Endothelial cell of umbilical vein (primary cell): Measurements from ENCODE around the gene CEP104. TPM values are rescaled to one million over a fixed set of nuclear protein-coding genes. Genes with fewer than 3 reads are reported as not detected.

Experiments
- BruUV-seq: library from RNA; stranded (reverse); fragments of 400-500 nt; replicated peaks from 2 replicates; lab custom pipeline; 2021; lab: Mats Ljungman, UMichigan
- CTCF ChIA-PET: fragments of 300-600, 350-600 bp; sonication (Branson Sonifier 250); formaldehyde crosslinking; loops from one replicate; lab custom pipeline; 2021; ENCODE audit warnings: antibody characterized with exemption, inconsistent platforms; lab: Charles Lee
- POLR2A ChIA-PET: fragments of 300-600, 350-600 bp; sonication (Branson Sonifier 250); formaldehyde crosslinking; loops from one replicate; lab custom pipeline; 2021; ENCODE audit warnings: antibody characterized with exemption, inconsistent platforms; lab: Charles Lee
- DNase-seq: peaks from one replicate; pipeline ENCODE4 v3.0.0-alpha.2; 2011; ENCODE audit warnings: low read depth, low spot score
- FAIRE-seq: peaks from 2 replicates; lab custom pipeline; 2011; peaks lifted over from hg19 to GRCh38; lab: Jason Lieb, UNC
- H2AFZ ChIP-seq: 2 replicates; pipeline ENCODE4 v1.6.0; 2012; ENCODE audit warnings: low read depth, low read length, control low read depth, inconsistent platforms
- H3K27ac ChIP-seq: 2 replicates; pipeline ENCODE4 v1.5.1; 2011; ENCODE audit warnings: low read depth, mild to moderate bottlenecking, control low read depth, low read length, moderate library complexity; ENCODE audit not compliant: insufficient read depth
- H3K27me3 ChIP-seq, 2 experiments: 2 replicates each; pipeline versions ENCODE4 v1.6.0 to v1.6.1; 2011; ENCODE audit warnings: low read length in 2 of 2, mixed read lengths in 1 of 2; ENCODE audit not compliant: control insufficient read depth in 2 of 2, insufficient read depth in 2 of 2
- H3K36me3 ChIP-seq, 2 experiments: 2 replicates in 1 of 2; 3 replicates in 1 of 2; pipeline ENCODE4 v1.5.1; 2011; ENCODE audit warnings: low read length in 2 of 2, mild to moderate bottlenecking in 1 of 2, moderate library complexity in 1 of 2; ENCODE audit not compliant: control insufficient read depth in 2 of 2, insufficient read depth in 2 of 2; ENCODE audit errors: extremely low read depth in 1 of 2
- H3K4me1 ChIP-seq: 3 replicates; pipeline ENCODE4 v1.5.1; 2011; ENCODE audit warnings: mild to moderate bottlenecking, low read length; ENCODE audit not compliant: control insufficient read depth, insufficient read depth; ENCODE audit errors: extremely low read depth
- H3K4me2 ChIP-seq: 2 replicates; pipeline ENCODE4 v1.6.1; 2011; ENCODE audit warnings: low read length, control low read depth, mixed read lengths; ENCODE audit not compliant: insufficient read depth
- H3K4me3 ChIP-seq, 3 experiments: fragments of 200-600 bp in 1 of 3; sonication (generic), shearing (Covaris generic) in 1 of 3; replicated peaks in 1 of 3; 2 replicates each; pipeline ENCODE4 v1.5.1; 2011 to 2016; ENCODE audit warnings: control low read depth in 3 of 3, low read length in 3 of 3, mild to moderate bottlenecking in 2 of 3, inconsistent platforms in 1 of 3, low read depth in 1 of 3, moderate library complexity in 1 of 3; ENCODE audit not compliant: insufficient read depth in 1 of 3
- H3K79me2 ChIP-seq: 2 replicates; pipeline ENCODE4 v1.6.0; 2012; ENCODE audit warnings: low read length, inconsistent platforms; ENCODE audit not compliant: control insufficient read depth, insufficient read depth
- H3K9ac ChIP-seq: replicated peaks from 2 replicates; pipeline ENCODE3; 2011; ENCODE audit warnings: low read length, control low read depth; ENCODE audit not compliant: insufficient read depth; ENCODE audit errors: extremely low read depth
- H3K9me1 ChIP-seq: replicated peaks from 3 replicates; pipeline ENCODE4 v1.6.0; 2011; ENCODE audit warnings: mild to moderate bottlenecking, low read length; ENCODE audit not compliant: control insufficient read depth, insufficient read depth; ENCODE audit errors: extremely low read depth
- H3K9me3 ChIP-seq: replicated peaks from 2 replicates; pipeline ENCODE4 v1.5.1; 2012; ENCODE audit warnings: low read length, inconsistent platforms; ENCODE audit not compliant: control insufficient read depth, insufficient read depth
- H4K20me1 ChIP-seq: replicated peaks from 2 replicates; pipeline ENCODE3; 2011; ENCODE audit warnings: mild to moderate bottlenecking, low read length; ENCODE audit not compliant: control insufficient read depth, insufficient read depth; ENCODE audit errors: extremely low read depth
- EZH2 ChIP-seq: IDR thresholded peaks from 2 replicates; pipeline ENCODE4 v1.6.1; 2012; ENCODE audit warnings: borderline replicate concordance, low read depth, mild to moderate bottlenecking, moderate library complexity, low read length, inconsistent platforms; ENCODE audit not compliant: severe bottlenecking
- FOS ChIP-seq: IDR thresholded peaks from 2 replicates; pipeline ENCODE4 v1.6.1; 2011; ENCODE audit warnings: mild to moderate bottlenecking, low read length, moderate library complexity, borderline replicate concordance; ENCODE audit not compliant: insufficient read depth
- GATA2 ChIP-seq: IDR thresholded peaks from 2 replicates; pipeline ENCODE4 v1.7.0; 2011; ENCODE audit warnings: low read depth, mild to moderate bottlenecking, moderate library complexity, mixed read lengths, low read length; ENCODE audit not compliant: insufficient read length, insufficient read depth
- JUN ChIP-seq: IDR thresholded peaks from 2 replicates; pipeline ENCODE4 v1.6.1; 2011; ENCODE audit warnings: borderline replicate concordance, low read depth; ENCODE audit not compliant: insufficient read length, insufficient read depth
- MAX ChIP-seq: IDR thresholded peaks from 2 replicates; pipeline ENCODE4 v1.6.1; 2011; ENCODE audit not compliant: insufficient read depth, insufficient read length
- MYC ChIP-seq: IDR thresholded peaks from one replicate; pipeline ENCODE4 v1.6.1; 2011; ENCODE audit warnings: mild to moderate bottlenecking, low read depth, low read length
- POLR2A ChIP-seq: IDR thresholded peaks from 2 replicates; pipeline ENCODE4 v1.6.1; 2012; ENCODE audit warnings: low read depth, mild to moderate bottlenecking, control low read depth, low read length
- POLR2AphosphoS5 ChIP-seq: IDR thresholded peaks from 2 replicates; pipeline ENCODE4 v1.6.1; 2012; ENCODE audit warnings: low read depth, mild to moderate bottlenecking, control low read depth, low read length, moderate library complexity; ENCODE audit not compliant: insufficient read depth
- dilution Hi-C: fragments of 300-500 bp; cut with MboI; formaldehyde crosslinking; loops from one replicate; pipeline ENCODE4 v1.15.0; 2019; ENCODE audit warnings: low sequenced_read_pairs; ENCODE audit not compliant: extremely low pct_ligation_motif_present
- intact Hi-C: fragments of 100-400 bp; cut with micrococcal nuclease; formaldehyde crosslinking; loops from one replicate; pipeline ENCODE4 v1.10.0; 2022
- polyA plus RNA-seq, 4 experiments: library from polyadenylated mRNA; depleted of rRNA in 3 of 4; stranded (reverse) in 3 of 4; unstranded in 1 of 4; fragments of >200 nt; gene quantifications; 2 replicates each; pipeline versions ENCODE4 v1.2.1 to v1.2.3, GENCODE V29; 2011 to 2012; ENCODE audit warnings: missing spikeins in 1 of 4
- total RNA-seq: library from RNA; stranded (reverse); gene quantifications from 2 replicates; pipeline ENCODE4 v1.2.3, GENCODE V29; 2021
- TF ChIP-seq, protein P1 (sequence below), 2 donors: IDR thresholded peaks; 1 replicate in 1 of 2; 2 replicates in 1 of 2; pipeline ENCODE4 v1.5.1; 2011; ENCODE audit warnings: low read length in 2 of 2, mild to moderate bottlenecking in 2 of 2, moderate library complexity in 2 of 2, control low read depth in 1 of 2, inconsistent platforms in 1 of 2, low read depth in 1 of 2; ENCODE audit not compliant: insufficient read depth in 1 of 2; ENCODE audit errors: extremely low read depth in 1 of 2

The CEP104 gene
- total and polyA plus RNA-seq, 2 donors (not counting 3 experiments of a cell fraction or from before 2014, with no cell fraction given), result 12.4 to 43.0 TPM

- no peak overlapping the region for H3K9ac ChIP-seq
- FAIRE-seq (no peak), DNase-seq (no peak)
- no peak overlapping the region for H3K4me3 ChIP-seq
- BruUV-seq, result no TSS peak
- no peaks in the 10 kb centered on the region for H3K4me1 ChIP-seq
- H2AFZ ChIP-seq, result no peak overlapping the region
- no peaks in the 10 kb centered on the region for H3K79me2 ChIP-seq
- CTCF ChIA-PET, result interaction anchor here (1.4 kb wide), 1 partner anchor 15 kb away, joined by 5 read pairs; the partner anchor contains the start of genes CEP104 and DFFB
- no peaks in the 10 kb centered on the region for H3K9me1 ChIP-seq
- no peak overlapping the region for H3K4me2 ChIP-seq
- dilution Hi-C loops (no loop called here), intact Hi-C loops (no loop called here)
- no peaks in the 10 kb centered on the region for H3K27me3 ChIP-seq
- no peaks in the 10 kb centered on the region for H3K9me3 ChIP-seq
- TF ChIP-seq POLR2A (no peak), POLR2AphosphoS5 (no peak), EZH2 (no peak), FOS (no peak), GATA2 (no peak), MYC (no peak), MAX (no peak), JUN (no peak)
- TF ChIP-seq, protein P1, sequence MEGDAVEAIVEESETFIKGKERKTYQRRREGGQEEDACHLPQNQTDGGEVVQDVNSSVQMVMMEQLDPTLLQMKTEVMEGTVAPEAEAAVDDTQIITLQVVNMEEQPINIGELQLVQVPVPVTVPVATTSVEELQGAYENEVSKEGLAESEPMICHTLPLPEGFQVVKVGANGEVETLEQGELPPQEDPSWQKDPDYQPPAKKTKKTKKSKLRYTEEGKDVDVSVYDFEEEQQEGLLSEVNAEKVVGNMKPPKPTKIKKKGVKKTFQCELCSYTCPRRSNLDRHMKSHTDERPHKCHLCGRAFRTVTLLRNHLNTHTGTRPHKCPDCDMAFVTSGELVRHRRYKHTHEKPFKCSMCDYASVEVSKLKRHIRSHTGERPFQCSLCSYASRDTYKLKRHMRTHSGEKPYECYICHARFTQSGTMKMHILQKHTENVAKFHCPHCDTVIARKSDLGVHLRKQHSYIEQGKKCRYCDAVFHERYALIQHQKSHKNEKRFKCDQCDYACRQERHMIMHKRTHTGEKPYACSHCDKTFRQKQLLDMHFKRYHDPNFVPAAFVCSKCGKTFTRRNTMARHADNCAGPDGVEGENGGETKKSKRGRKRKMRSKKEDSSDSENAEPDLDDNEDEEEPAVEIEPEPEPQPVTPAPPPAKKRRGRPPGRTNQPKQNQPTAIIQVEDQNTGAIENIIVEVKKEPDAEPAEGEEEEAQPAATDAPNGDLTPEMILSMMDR (IDR thresholded peaks at IDR 0.05; ENCODE audit: extremely low read depth in 1 of 2, insufficient read depth in 1 of 2, low read depth in 1 of 2, low read length in 2 of 2), result no peak
- H3K36me3 ChIP-seq, result peaks cover 0 to 24% of the 10 kb centered on the region in 2 experiments
- POLR2A ChIA-PET, result no interaction called here
- H3K27ac ChIP-seq, result no peak overlapping the region
- H4K20me1 ChIP-seq, result no peaks in the 10 kb centered on the region
Observed at GRCh38 chr1:3841491-3841890, 15.5 kb downstream of the CEP104 start.
